ENCODE measurements around the gene SLC30A4.

Gene SLC30A4

GRCh38 chr15:45498701-45499100 lies 23.9 kb downstream of the SLC30A4 start:
- no peaks in the 10 kb centered on the region for H3K4me1 ChIP-seq (ENCODE audit: control insufficient read depth in 1 of 2, insufficient read depth in 2 of 2, low read length in 2 of 2)
- no peaks in the 10 kb centered on the region for H3K27me3 ChIP-seq (ENCODE audit: low read depth, low read length)
- H3K36me3 ChIP-seq (ENCODE audit: control insufficient read depth in 1 of 2, insufficient read depth in 2 of 2, low read length in 2 of 2): no peaks in the 10 kb centered on the region
- no peak overlapping the region for H3K4me3 ChIP-seq (ENCODE audit: low read depth in 1 of 2, low read length in 2 of 2)
- H3K9me3 ChIP-seq (ENCODE audit: control insufficient read depth in 1 of 2, low read length in 2 of 2): no peaks in the 10 kb centered on the region
- no peak overlapping the region for H3K27ac ChIP-seq (ENCODE audit: low read length)

GRCh38 chr15:45497261-45497660 lies 25.3 kb downstream of the SLC30A4 start:
- no peaks in the 10 kb centered on the region for H3K4me1 ChIP-seq (ENCODE audit: control insufficient read depth in 1 of 2, insufficient read depth in 2 of 2, low read length in 2 of 2)
- no peaks in the 10 kb centered on the region for H3K9me3 ChIP-seq (ENCODE audit: control insufficient read depth in 1 of 2, low read length in 2 of 2)
- no peaks in the 10 kb centered on the region for H3K36me3 ChIP-seq (ENCODE audit: control insufficient read depth in 1 of 2, insufficient read depth in 2 of 2, low read length in 2 of 2)
- no peak overlapping the region for H3K27ac ChIP-seq (ENCODE audit: low read length)
- H3K4me3 ChIP-seq (ENCODE audit: low read depth in 1 of 2, low read length in 2 of 2): no peak overlapping the region
- no peaks in the 10 kb centered on the region for H3K27me3 ChIP-seq (ENCODE audit: low read depth, low read length)

GRCh38 chr15:45496658-45497057 lies 25.9 kb downstream of the SLC30A4 start:
- Histone ChIP-seq H3K27me3 (ENCODE audit: low read depth, low read length) (no peaks in the 10 kb centered on the region), H3K9me3 (ENCODE audit: control insufficient read depth in 1 of 2, low read length in 2 of 2) (no peaks in the 10 kb centered on the region), H3K4me3 (ENCODE audit: low read depth in 1 of 2, low read length in 2 of 2) (no peak overlapping the region), H3K4me1 (ENCODE audit: control insufficient read depth in 1 of 2, insufficient read depth in 2 of 2, low read length in 2 of 2) (no peaks in the 10 kb centered on the region), H3K27ac (ENCODE audit: low read length) (no peak overlapping the region), H3K36me3 (ENCODE audit: control insufficient read depth in 1 of 2, insufficient read depth in 2 of 2, low read length in 2 of 2) (no peaks in the 10 kb centered on the region)

- Histone ChIP-seq H3K4me1 (ENCODE audit: control insufficient read depth in 1 of 2, insufficient read depth in 2 of 2, low read length in 2 of 2) (no peaks in the 10 kb centered on the region), H3K27me3 (ENCODE audit: low read depth, low read length) (no peaks in the 10 kb centered on the region), H3K36me3 (ENCODE audit: control insufficient read depth in 1 of 2, insufficient read depth in 2 of 2, low read length in 2 of 2) (no peaks in the 10 kb centered on the region), H3K4me3 (ENCODE audit: low read depth in 1 of 2, low read length in 2 of 2) (no peak overlapping the region), H3K27ac (ENCODE audit: low read length) (no peak overlapping the region), H3K9me3 (ENCODE audit: control insufficient read depth in 1 of 2, low read length in 2 of 2) (no peaks in the 10 kb centered on the region)
Measured at GRCh38 chr15:45495588-45495987, 27.0 kb downstream of the SLC30A4 start.

- Histone ChIP-seq H3K4me3 (ENCODE audit: low read depth in 1 of 2, low read length in 2 of 2) (no peak overlapping the region), H3K9me3 (ENCODE audit: control insufficient read depth in 1 of 2, low read length in 2 of 2) (no peaks in the 10 kb centered on the region), H3K27ac (ENCODE audit: low read length) (no peak overlapping the region), H3K27me3 (ENCODE audit: low read depth, low read length) (no peaks in the 10 kb centered on the region), H3K36me3 (ENCODE audit: control insufficient read depth in 1 of 2, insufficient read depth in 2 of 2, low read length in 2 of 2) (peaks cover 6 to 15% of the 10 kb centered on the region in 2 donors), H3K4me1 (ENCODE audit: control insufficient read depth in 1 of 2, insufficient read depth in 2 of 2, low read length in 2 of 2) (no peaks in the 10 kb centered on the region)
Measured at GRCh38 chr15:45489690-45490238, 32.8 kb downstream of the SLC30A4 start.

- Histone ChIP-seq H3K36me3 (ENCODE audit: control insufficient read depth in 1 of 2, insufficient read depth in 2 of 2, low read length in 2 of 2) (peaks cover 8 to 18% of the 10 kb centered on the region in 2 donors), H3K4me3 (ENCODE audit: low read depth in 1 of 2, low read length in 2 of 2) (no peak overlapping the region), H3K27me3 (ENCODE audit: low read depth, low read length) (no peaks in the 10 kb centered on the region), H3K4me1 (ENCODE audit: control insufficient read depth in 1 of 2, insufficient read depth in 2 of 2, low read length in 2 of 2) (no peaks in the 10 kb centered on the region), H3K27ac (ENCODE audit: low read length) (no peak overlapping the region), H3K9me3 (ENCODE audit: control insufficient read depth in 1 of 2, low read length in 2 of 2) (no peaks in the 10 kb centered on the region)
Measured at GRCh38 chr15:45486317-45486716, 36.2 kb downstream of the SLC30A4 start.

- no peak overlapping the region for H3K4me3 ChIP-seq (ENCODE audit: low read depth in 1 of 2, low read length in 2 of 2)
- H3K4me1 ChIP-seq (ENCODE audit: control insufficient read depth in 1 of 2, insufficient read depth in 2 of 2, low read length in 2 of 2): no peaks in the 10 kb centered on the region
- H3K27me3 ChIP-seq (ENCODE audit: low read depth, low read length): no peaks in the 10 kb centered on the region
- H3K36me3 ChIP-seq (ENCODE audit: control insufficient read depth in 1 of 2, insufficient read depth in 2 of 2, low read length in 2 of 2): peaks cover 2 to 15% of the 10 kb centered on the region in 2 donors
- no peak overlapping the region for H3K27ac ChIP-seq (ENCODE audit: low read length)
- H3K9me3 ChIP-seq (ENCODE audit: control insufficient read depth in 1 of 2, low read length in 2 of 2): no peaks in the 10 kb centered on the region
Measured at GRCh38 chr15:45481135-45481534, 41.4 kb downstream of the SLC30A4 start.

GRCh38 chr15:45476410-45476809 lies 46.1 kb downstream of the SLC30A4 start:
- Histone ChIP-seq H3K4me3 (ENCODE audit: low read depth in 1 of 2, low read length in 2 of 2) (no peak overlapping the region), H3K27ac (ENCODE audit: low read length) (no peak overlapping the region), H3K4me1 (ENCODE audit: control insufficient read depth in 1 of 2, insufficient read depth in 2 of 2, low read length in 2 of 2) (no peaks in the 10 kb centered on the region), H3K36me3 (ENCODE audit: control insufficient read depth in 1 of 2, insufficient read depth in 2 of 2, low read length in 2 of 2) (peaks cover 0 to 6% of the 10 kb centered on the region in 2 donors), H3K27me3 (ENCODE audit: low read depth, low read length) (no peaks in the 10 kb centered on the region), H3K9me3 (ENCODE audit: control insufficient read depth in 1 of 2, low read length in 2 of 2) (no peaks in the 10 kb centered on the region)

GRCh38 chr15:45474799-45475198 lies 47.8 kb downstream of the SLC30A4 start:
- Histone ChIP-seq H3K27me3 (ENCODE audit: low read depth, low read length) (no peaks in the 10 kb centered on the region), H3K4me1 (ENCODE audit: control insufficient read depth in 1 of 2, insufficient read depth in 2 of 2, low read length in 2 of 2) (no peaks in the 10 kb centered on the region), H3K36me3 (ENCODE audit: control insufficient read depth in 1 of 2, insufficient read depth in 2 of 2, low read length in 2 of 2) (no peaks in the 10 kb centered on the region), H3K27ac (ENCODE audit: low read length) (no peak overlapping the region), H3K4me3 (ENCODE audit: low read depth in 1 of 2, low read length in 2 of 2) (no peak overlapping the region), H3K9me3 (ENCODE audit: control insufficient read depth in 1 of 2, low read length in 2 of 2) (no peaks in the 10 kb centered on the region)

GRCh38 chr15:45473068-45473467 lies 49.5 kb downstream of the SLC30A4 start:
- no peaks in the 10 kb centered on the region for H3K9me3 ChIP-seq (ENCODE audit: control insufficient read depth in 1 of 2, low read length in 2 of 2)
- H3K36me3 ChIP-seq (ENCODE audit: control insufficient read depth in 1 of 2, insufficient read depth in 2 of 2, low read length in 2 of 2): no peaks in the 10 kb centered on the region
- no peaks in the 10 kb centered on the region for H3K27me3 ChIP-seq (ENCODE audit: low read depth, low read length)
- H3K4me1 ChIP-seq (ENCODE audit: control insufficient read depth in 1 of 2, insufficient read depth in 2 of 2, low read length in 2 of 2): no peaks in the 10 kb centered on the region
- no peak overlapping the region for H3K4me3 ChIP-seq (ENCODE audit: low read depth in 1 of 2, low read length in 2 of 2)
- no peak overlapping the region for H3K27ac ChIP-seq (ENCODE audit: low read length)

GRCh38 chr15:45471151-45471550 lies 51.4 kb downstream of the SLC30A4 start:
- no peaks in the 10 kb centered on the region for H3K27me3 ChIP-seq (ENCODE audit: low read depth, low read length)
- no peak overlapping the region for H3K27ac ChIP-seq (ENCODE audit: low read length)
- no peaks in the 10 kb centered on the region for H3K36me3 ChIP-seq (ENCODE audit: control insufficient read depth in 1 of 2, insufficient read depth in 2 of 2, low read length in 2 of 2)

GRCh38 chr15:45469441-45469840 lies 53.1 kb downstream of the SLC30A4 start:
- Histone ChIP-seq H3K27ac (ENCODE audit: low read length) (no peak overlapping the region), H3K4me3 (ENCODE audit: low read depth in 1 of 2, low read length in 2 of 2) (no peak overlapping the region), H3K4me1 (ENCODE audit: control insufficient read depth in 1 of 2, insufficient read depth in 2 of 2, low read length in 2 of 2) (no peaks in the 10 kb centered on the region), H3K9me3 (ENCODE audit: control insufficient read depth in 1 of 2, low read length in 2 of 2) (no peaks in the 10 kb centered on the region), H3K36me3 (ENCODE audit: control insufficient read depth in 1 of 2, insufficient read depth in 2 of 2, low read length in 2 of 2) (no peaks in the 10 kb centered on the region), H3K27me3 (ENCODE audit: low read depth, low read length) (no peaks in the 10 kb centered on the region)

More at GRCh38 chr15:45471151-45471550, 51.4 kb downstream of the SLC30A4 start:
- H3K9me3 ChIP-seq (ENCODE audit: control insufficient read depth in 1 of 2, low read length in 2 of 2): no peaks in the 10 kb centered on the region
- no peak overlapping the region for H3K4me3 ChIP-seq (ENCODE audit: low read depth in 1 of 2, low read length in 2 of 2)
- H3K4me1 ChIP-seq (ENCODE audit: control insufficient read depth in 1 of 2, insufficient read depth in 2 of 2, low read length in 2 of 2): no peaks in the 10 kb centered on the region
